OCI-LY3 (cell line): ENCODE measurements around the gene MIA2.

Experiments used
- CTCF ChIP-seq: fragments of 200-600, 300-600 bp; sonication (generic); IDR thresholded peaks from 2 replicates; pipeline ENCODE4 v1.5.1; 2014; ENCODE audit warnings: antibody characterized with exemption, low read length, low read depth
- EZH2phosphoT487 ChIP-seq: fragments of 200-600 bp; shearing (Covaris generic); IDR thresholded peaks from 2 replicates; pipeline ENCODE4 v1.6.1; 2018; ENCODE audit warnings: antibody characterized with exemption, mixed run types, low read depth

GRCh38 chr14:39369029-39369428 lies 135.3 kb downstream of the MIA2 start:
- no peak for TF ChIP-seq CTCF
- no peak for TF ChIP-seq EZH2phosphoT487
